ENCODE measurements around the gene MAGEA9. TPM values are rescaled to one million over a fixed set of nuclear protein-coding genes. Genes with fewer than 3 reads are reported as not detected.

The MAGEA9 gene
- total and polyA plus RNA-seq, 4 donors, result not detected

DNA sequence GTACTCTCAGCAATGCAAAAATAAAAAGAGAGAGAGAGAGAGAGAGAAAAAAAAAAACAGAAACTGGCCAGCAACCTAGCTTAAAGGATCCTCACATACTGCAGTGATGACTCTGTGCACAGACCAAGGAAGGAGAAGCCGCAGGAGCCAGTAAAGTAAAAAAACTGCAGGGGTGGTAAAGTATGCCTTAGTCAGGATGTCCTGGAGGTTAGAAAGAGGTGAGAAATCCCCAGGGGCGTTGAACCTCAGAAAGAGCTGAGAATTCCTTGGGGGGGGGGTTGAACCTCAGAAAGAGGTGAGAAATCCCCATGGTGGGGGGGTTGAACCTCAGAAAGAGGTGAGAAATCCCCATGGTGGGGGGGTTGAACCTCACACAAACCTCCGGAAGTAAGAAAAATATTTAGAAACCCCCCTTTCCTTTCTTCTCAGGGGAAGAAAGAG, 48.0 kb downstream of the MAGEA9 start:
- H3K9ac ChIP-seq (ENCODE audit: low read depth in 1 of 2, low read length in 2 of 2), result no peak overlapping the region
- 23% methylated on average over 3 of the region's 3 CpGs for WGBS
- no peaks in the 10 kb centered on the region for H3K9me3 ChIP-seq (ENCODE audit: control insufficient read depth in 4 of 4, low read length in 3 of 4)
- H3K4me1 ChIP-seq (ENCODE audit: control insufficient read depth in 4 of 4, insufficient read depth in 4 of 4, low read length in 3 of 4), result no peaks in the 10 kb centered on the region
- H3K27ac ChIP-seq (ENCODE audit: low read depth in 1 of 2, low read length in 2 of 2), result no peak overlapping the region
- no peak overlapping the region for H3K4me3 ChIP-seq (ENCODE audit: low read depth in 1 of 3, low read length in 3 of 3)
- H3K36me3 ChIP-seq (ENCODE audit: control insufficient read depth in 4 of 4, insufficient read depth in 3 of 4, low read depth in 1 of 4, low read length in 3 of 4), result no peaks in the 10 kb centered on the region
- H3K27me3 ChIP-seq (ENCODE audit: control insufficient read depth in 4 of 4, insufficient read depth in 4 of 4, low read length in 3 of 4), result peaks cover 0 to 2% (median 0%) of the 10 kb centered on the region in 4 donors
- DNase-seq (ENCODE audit: low spot score), result no peak
- TF ChIP-seq, protein P1, sequence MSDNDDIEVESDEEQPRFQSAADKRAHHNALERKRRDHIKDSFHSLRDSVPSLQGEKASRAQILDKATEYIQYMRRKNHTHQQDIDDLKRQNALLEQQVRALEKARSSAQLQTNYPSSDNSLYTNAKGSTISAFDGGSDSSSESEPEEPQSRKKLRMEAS (IDR thresholded peaks at IDR 0.05), result no peak
- TF ChIP-seq YY1 (IDR thresholded peaks at IDR 0.05) (no peak), JUND (IDR thresholded peaks at IDR 0.05) (no peak)

DNA sequence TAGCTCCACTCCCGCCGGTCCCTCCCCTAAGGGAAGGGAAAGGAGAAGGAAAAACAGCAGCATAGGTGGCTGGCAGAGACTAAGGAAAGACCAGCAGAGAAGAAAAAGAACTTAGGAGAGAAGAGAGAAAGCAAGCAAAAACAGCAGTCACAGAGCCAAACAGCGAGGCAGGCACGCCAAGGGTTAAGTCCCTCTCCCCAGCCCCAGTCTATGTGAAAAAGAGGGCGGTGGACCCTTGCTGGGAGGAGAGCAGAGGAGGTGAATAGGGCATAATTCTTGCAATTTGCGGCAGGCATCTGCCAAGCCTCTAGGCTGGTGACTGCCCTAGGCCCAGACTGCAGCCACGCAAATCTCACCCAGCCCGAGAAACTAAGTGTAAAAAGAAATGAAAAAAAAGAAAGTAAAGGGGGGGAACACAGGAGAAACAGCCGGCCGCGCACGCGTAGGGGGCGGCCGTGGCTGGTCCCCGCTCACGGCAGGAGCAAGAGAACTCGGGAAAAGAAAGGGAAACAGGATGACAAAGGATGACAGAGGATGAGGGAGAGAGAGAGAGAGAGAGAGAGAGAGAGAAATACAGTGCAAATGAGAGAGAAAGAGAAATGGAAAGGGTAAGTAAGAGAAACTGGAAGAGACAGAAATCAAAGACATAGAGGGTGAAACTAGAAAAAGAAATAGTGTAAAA, 48.6 kb downstream of the MAGEA9 start:
- TF ChIP-seq, protein P2, sequence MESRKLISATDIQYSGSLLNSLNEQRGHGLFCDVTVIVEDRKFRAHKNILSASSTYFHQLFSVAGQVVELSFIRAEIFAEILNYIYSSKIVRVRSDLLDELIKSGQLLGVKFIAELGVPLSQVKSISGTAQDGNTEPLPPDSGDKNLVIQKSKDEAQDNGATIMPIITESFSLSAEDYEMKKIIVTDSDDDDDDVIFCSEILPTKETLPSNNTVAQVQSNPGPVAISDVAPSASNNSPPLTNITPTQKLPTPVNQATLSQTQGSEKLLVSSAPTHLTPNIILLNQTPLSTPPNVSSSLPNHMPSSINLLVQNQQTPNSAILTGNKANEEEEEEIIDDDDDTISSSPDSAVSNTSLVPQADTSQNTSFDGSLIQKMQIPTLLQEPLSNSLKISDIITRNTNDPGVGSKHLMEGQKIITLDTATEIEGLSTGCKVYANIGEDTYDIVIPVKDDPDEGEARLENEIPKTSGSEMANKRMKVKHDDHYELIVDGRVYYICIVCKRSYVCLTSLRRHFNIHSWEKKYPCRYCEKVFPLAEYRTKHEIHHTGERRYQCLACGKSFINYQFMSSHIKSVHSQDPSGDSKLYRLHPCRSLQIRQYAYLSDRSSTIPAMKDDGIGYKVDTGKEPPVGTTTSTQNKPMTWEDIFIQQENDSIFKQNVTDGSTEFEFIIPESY (IDR thresholded peaks at IDR 0.05), result no peak
- TF ChIP-seq, protein P3, sequence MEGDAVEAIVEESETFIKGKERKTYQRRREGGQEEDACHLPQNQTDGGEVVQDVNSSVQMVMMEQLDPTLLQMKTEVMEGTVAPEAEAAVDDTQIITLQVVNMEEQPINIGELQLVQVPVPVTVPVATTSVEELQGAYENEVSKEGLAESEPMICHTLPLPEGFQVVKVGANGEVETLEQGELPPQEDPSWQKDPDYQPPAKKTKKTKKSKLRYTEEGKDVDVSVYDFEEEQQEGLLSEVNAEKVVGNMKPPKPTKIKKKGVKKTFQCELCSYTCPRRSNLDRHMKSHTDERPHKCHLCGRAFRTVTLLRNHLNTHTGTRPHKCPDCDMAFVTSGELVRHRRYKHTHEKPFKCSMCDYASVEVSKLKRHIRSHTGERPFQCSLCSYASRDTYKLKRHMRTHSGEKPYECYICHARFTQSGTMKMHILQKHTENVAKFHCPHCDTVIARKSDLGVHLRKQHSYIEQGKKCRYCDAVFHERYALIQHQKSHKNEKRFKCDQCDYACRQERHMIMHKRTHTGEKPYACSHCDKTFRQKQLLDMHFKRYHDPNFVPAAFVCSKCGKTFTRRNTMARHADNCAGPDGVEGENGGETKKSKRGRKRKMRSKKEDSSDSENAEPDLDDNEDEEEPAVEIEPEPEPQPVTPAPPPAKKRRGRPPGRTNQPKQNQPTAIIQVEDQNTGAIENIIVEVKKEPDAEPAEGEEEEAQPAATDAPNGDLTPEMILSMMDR (IDR thresholded peaks at IDR 0.05; ENCODE audit: low read depth, low read length, missing input control), result no peak
- no peak for TF ChIP-seq RXRA (IDR thresholded peaks at IDR 0.05)
- TF ChIP-seq, protein P1 (IDR thresholded peaks at IDR 0.05), result no peak
- TF ChIP-seq FOXA1 (IDR thresholded peaks at IDR 0.05), result no peak
- TF ChIP-seq, protein P4, sequence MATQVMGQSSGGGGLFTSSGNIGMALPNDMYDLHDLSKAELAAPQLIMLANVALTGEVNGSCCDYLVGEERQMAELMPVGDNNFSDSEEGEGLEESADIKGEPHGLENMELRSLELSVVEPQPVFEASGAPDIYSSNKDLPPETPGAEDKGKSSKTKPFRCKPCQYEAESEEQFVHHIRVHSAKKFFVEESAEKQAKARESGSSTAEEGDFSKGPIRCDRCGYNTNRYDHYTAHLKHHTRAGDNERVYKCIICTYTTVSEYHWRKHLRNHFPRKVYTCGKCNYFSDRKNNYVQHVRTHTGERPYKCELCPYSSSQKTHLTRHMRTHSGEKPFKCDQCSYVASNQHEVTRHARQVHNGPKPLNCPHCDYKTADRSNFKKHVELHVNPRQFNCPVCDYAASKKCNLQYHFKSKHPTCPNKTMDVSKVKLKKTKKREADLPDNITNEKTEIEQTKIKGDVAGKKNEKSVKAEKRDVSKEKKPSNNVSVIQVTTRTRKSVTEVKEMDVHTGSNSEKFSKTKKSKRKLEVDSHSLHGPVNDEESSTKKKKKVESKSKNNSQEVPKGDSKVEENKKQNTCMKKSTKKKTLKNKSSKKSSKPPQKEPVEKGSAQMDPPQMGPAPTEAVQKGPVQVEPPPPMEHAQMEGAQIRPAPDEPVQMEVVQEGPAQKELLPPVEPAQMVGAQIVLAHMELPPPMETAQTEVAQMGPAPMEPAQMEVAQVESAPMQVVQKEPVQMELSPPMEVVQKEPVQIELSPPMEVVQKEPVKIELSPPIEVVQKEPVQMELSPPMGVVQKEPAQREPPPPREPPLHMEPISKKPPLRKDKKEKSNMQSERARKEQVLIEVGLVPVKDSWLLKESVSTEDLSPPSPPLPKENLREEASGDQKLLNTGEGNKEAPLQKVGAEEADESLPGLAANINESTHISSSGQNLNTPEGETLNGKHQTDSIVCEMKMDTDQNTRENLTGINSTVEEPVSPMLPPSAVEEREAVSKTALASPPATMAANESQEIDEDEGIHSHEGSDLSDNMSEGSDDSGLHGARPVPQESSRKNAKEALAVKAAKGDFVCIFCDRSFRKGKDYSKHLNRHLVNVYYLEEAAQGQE (IDR thresholded peaks at IDR 0.05), result no peak
- TF ChIP-seq JUND (IDR thresholded peaks at IDR 0.05), result no peak
- TF ChIP-seq SP1 (IDR thresholded peaks at IDR 0.05), result no peak
- no peak for TF ChIP-seq GABPA (IDR thresholded peaks at IDR 0.05 in 1 of 2, conservative IDR thresholded peaks at IDR 0.05 in 1 of 2)
- TF ChIP-seq EGR1 (IDR thresholded peaks at IDR 0.05; ENCODE audit: low read depth in 2 of 2), result no peak
- TF ChIP-seq HNF4G (IDR thresholded peaks at IDR 0.05), result no peak
- TF ChIP-seq NR2F2 (IDR thresholded peaks at IDR 0.05), result no peak
- TF ChIP-seq TAF1 (conservative IDR thresholded peaks at IDR 0.05), result no peak
- TF ChIP-seq, protein P5, sequence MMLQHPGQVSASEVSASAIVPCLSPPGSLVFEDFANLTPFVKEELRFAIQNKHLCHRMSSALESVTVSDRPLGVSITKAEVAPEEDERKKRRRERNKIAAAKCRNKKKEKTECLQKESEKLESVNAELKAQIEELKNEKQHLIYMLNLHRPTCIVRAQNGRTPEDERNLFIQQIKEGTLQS (IDR thresholded peaks at IDR 0.05), result no peak
- no peak for TF ChIP-seq HNF4A (conservative IDR thresholded peaks at IDR 0.05)
- TF ChIP-seq RAD21 (IDR thresholded peaks at IDR 0.05), result no peak
- no peaks in the 10 kb centered on the region for H3K36me3 ChIP-seq (ENCODE audit: control insufficient read depth in 4 of 4, insufficient read depth in 3 of 4, low read depth in 1 of 4, low read length in 3 of 4)
- H3K4me1 ChIP-seq (ENCODE audit: control insufficient read depth in 4 of 4, insufficient read depth in 4 of 4, low read length in 3 of 4), result no peaks in the 10 kb centered on the region
- no peak overlapping the region for H3K27ac ChIP-seq (ENCODE audit: low read depth in 1 of 2, low read length in 2 of 2)
- peaks cover 0 to 2% (median 0%) of the 10 kb centered on the region in 4 donors for H3K27me3 ChIP-seq (ENCODE audit: control insufficient read depth in 4 of 4, insufficient read depth in 4 of 4, low read length in 3 of 4)
- H3K4me3 ChIP-seq (ENCODE audit: low read depth in 1 of 3, low read length in 3 of 3), result peak overlapping the region in 1 of 3 donors; percentile 3
- no peak for DNase-seq (ENCODE audit: low spot score)
- no peaks in the 10 kb centered on the region for H3K9me3 ChIP-seq (ENCODE audit: control insufficient read depth in 4 of 4, low read length in 3 of 4)
- WGBS, result 14% methylated on average over 18 of the region's 18 CpGs
- no peak overlapping the region for H3K9ac ChIP-seq (ENCODE audit: low read depth in 1 of 2, low read length in 2 of 2)

All from liver (tissue), 9 donors.